Endodermal cell (in vitro differentiated cells): Measurements from ENCODE around the gene ARMH1. TPM values are rescaled to one million over a fixed set of nuclear protein-coding genes. Genes with fewer than 3 reads are reported as not detected.

ENCODE experiments used
- DNase-seq: peaks from one replicate; pipeline ENCODE4 v3.0.0-alpha.2; 2017
- H3K27ac ChIP-seq: 2 replicates; pipeline ENCODE4 v1.5.1; 2013; ENCODE audit warnings: mild to moderate bottlenecking, low read depth, low read length, moderate library complexity
- H3K27me3 ChIP-seq: 2 replicates; pipeline ENCODE4 v1.6.1; 2013; ENCODE audit warnings: mild to moderate bottlenecking, low read length, moderate library complexity; ENCODE audit not compliant: insufficient read depth, control insufficient read depth, poor library complexity, severe bottlenecking
- H3K36me3 ChIP-seq: 2 replicates; pipeline ENCODE4 v1.7.0; 2013; ENCODE audit warnings: mild to moderate bottlenecking, low read length, moderate library complexity; ENCODE audit not compliant: control insufficient read depth, insufficient read depth
- H3K4me1 ChIP-seq: one replicate; pipeline ENCODE4 v1.7.0; 2013; ENCODE audit warnings: low read length; ENCODE audit not compliant: control insufficient read depth, insufficient read depth
- H3K4me3 ChIP-seq: 2 replicates; pipeline ENCODE4 v1.5.1; 2013; ENCODE audit warnings: mild to moderate bottlenecking, low read length, moderate library complexity
- H3K9ac ChIP-seq: 2 replicates; pipeline ENCODE4 v1.6.1; 2013; ENCODE audit warnings: mild to moderate bottlenecking, low read length, moderate library complexity; ENCODE audit not compliant: poor library complexity, severe bottlenecking; ENCODE audit errors: extremely low read depth
- H3K9me3 ChIP-seq: 2 replicates; pipeline ENCODE4 v1.6.1; 2013; ENCODE audit warnings: mild to moderate bottlenecking, low read length, moderate library complexity; ENCODE audit not compliant: control insufficient read depth
- H3K27ac Mint-ChIP-seq: 2 replicates; pipeline ENCODE4 v1.8.0; 2020; ENCODE audit warnings: mixed read lengths
- H3K27me3 Mint-ChIP-seq: 2 replicates; pipeline ENCODE4 v1.8.0; 2021; ENCODE audit warnings: mild to moderate bottlenecking, mixed read lengths; ENCODE audit not compliant: insufficient read depth
- H3K36me3 Mint-ChIP-seq: 2 replicates; pipeline ENCODE4 v1.8.0; 2020; ENCODE audit warnings: low read depth, mixed read lengths
- H3K4me1 Mint-ChIP-seq: 2 replicates; pipeline ENCODE4 v1.8.0; 2020; ENCODE audit warnings: mixed read lengths
- H3K4me3 Mint-ChIP-seq: 2 replicates; pipeline ENCODE4 v1.8.0; 2020; ENCODE audit warnings: mild to moderate bottlenecking, moderate library complexity, mixed read lengths
- H3K9me3 Mint-ChIP-seq: 2 replicates; pipeline ENCODE4 v1.8.0; 2020; ENCODE audit warnings: mild to moderate bottlenecking, mixed read lengths
- CTCF ChIP-seq: fragments of 200-600 bp; sonication (generic); conservative IDR thresholded peaks from 2 replicates; pipeline ENCODE4 v1.5.0; 2021; ENCODE audit warnings: antibody characterized with exemption, mild to moderate bottlenecking
- WGBS, 2 experiments: methylation state at CpG; one replicate each; pipeline versions ENCODE4 v1.1.5 to v1.1.7; 2013; ENCODE audit warnings: missing lambda C conversion rate in 2 of 2, mixed read lengths in 1 of 2; ENCODE audit not compliant: insufficient coverage in 1 of 2, insufficient read length in 1 of 2; 5-methylcytosine and 5-hydroxymethylcytosine counted together
- total RNA-seq, 2 donors: library from RNA; stranded (reverse); fragmentation: NEBNext Ultra II Directional in 1 of 2; extraction: Animal tissue kit (Norgen Biotek cat#: 25700) in 1 of 2; gene quantifications; 2 replicates in 1 of 2; 3 replicates in 1 of 2; pipeline ENCODE4 v1.2.1, GENCODE V29; 2021

ARMH1 gene
- total RNA-seq, 2 donors from 2014 or later: 3.9 to 6.3 TPM

GRCh38 chr1:44700573-44700972 is 26.1 kb downstream of the ARMH1 start:
- H3K4me3 Mint-ChIP-seq: no peak overlapping the region
- no peak overlapping the region for H3K27ac ChIP-seq
- H3K9ac ChIP-seq: no peak overlapping the region
- no peak overlapping the region for H3K4me3 ChIP-seq
- H3K36me3 Mint-ChIP-seq: no peaks in the 10 kb centered on the region
- peaks cover 9% of the 10 kb centered on the region for H3K4me1 Mint-ChIP-seq
- peaks cover 2% of the 10 kb centered on the region for H3K27me3 Mint-ChIP-seq
- no peaks in the 10 kb centered on the region for H3K9me3 Mint-ChIP-seq
- 96% methylated on average over 1 of the region's 1 CpG; no CpG with 5 or more reads in 1 of the 2 experiments for WGBS, 2 experiments
- no peaks in the 10 kb centered on the region for H3K27me3 ChIP-seq
- no peaks in the 10 kb centered on the region for H3K9me3 ChIP-seq
- H3K27ac Mint-ChIP-seq: no peak overlapping the region
- no peak for DNase-seq
- no peak for TF ChIP-seq CTCF
- no peaks in the 10 kb centered on the region for H3K36me3 ChIP-seq
- H3K4me1 ChIP-seq: peaks cover 2% of the 10 kb centered on the region

GRCh38 chr1:44701141-44701573 is 26.6 kb downstream of the ARMH1 start:
- Mint-ChIP-seq H3K36me3 (no peaks in the 10 kb centered on the region), H3K4me1 (peaks cover 9% of the 10 kb centered on the region), H3K9me3 (no peaks in the 10 kb centered on the region), H3K4me3 (no peak overlapping the region), H3K27me3 (peaks cover 2% of the 10 kb centered on the region), H3K27ac (no peak overlapping the region)
- WGBS, 2 experiments: 87 to 88% methylated on average over 6 to 7 of the region's 7 CpGs
- no peak for TF ChIP-seq CTCF
- no peak overlapping the region for H3K9ac ChIP-seq
- no peaks in the 10 kb centered on the region for H3K9me3 ChIP-seq
- no peak overlapping the region for H3K4me3 ChIP-seq
- H3K36me3 ChIP-seq: no peaks in the 10 kb centered on the region
- no peak for DNase-seq
- no peaks in the 10 kb centered on the region for H3K27me3 ChIP-seq
- H3K4me1 ChIP-seq: peaks cover 1% of the 10 kb centered on the region
- no peak overlapping the region for H3K27ac ChIP-seq

GRCh38 chr1:44705470-44705869 is 31.0 kb downstream of the ARMH1 start:
- no peak overlapping the region for H3K4me3 ChIP-seq
- Mint-ChIP-seq H3K27me3 (peaks cover 10% of the 10 kb centered on the region), H3K36me3 (peaks cover 5% of the 10 kb centered on the region), H3K9me3 (peaks cover 14% of the 10 kb centered on the region), H3K4me3 (no peak overlapping the region), H3K27ac (no peak overlapping the region), H3K4me1 (peaks cover 5% of the 10 kb centered on the region)
- DNase-seq: no peak
- H3K4me1 ChIP-seq: no peaks in the 10 kb centered on the region
- no peaks in the 10 kb centered on the region for H3K27me3 ChIP-seq
- H3K9ac ChIP-seq: no peak overlapping the region
- TF ChIP-seq CTCF: no peak
- H3K9me3 ChIP-seq: no peaks in the 10 kb centered on the region
- 89 to 91% methylated on average over 3 to 6 of the region's 6 CpGs for WGBS, 2 experiments
- no peaks in the 10 kb centered on the region for H3K36me3 ChIP-seq
- H3K27ac ChIP-seq: no peak overlapping the region
